GM21723 (cell line): Measurements from ENCODE around the gene FOXP3.

Experiments
- ATAC-seq: cut with Tn5 transposase; IDR thresholded peaks from one replicate; pipeline ENCODE4 v1.9.1; 2021; ENCODE audit warnings: mild to moderate bottlenecking, moderate library complexity; ENCODE audit not compliant: unreplicated experiment

The FOXP3 gene

DNA sequence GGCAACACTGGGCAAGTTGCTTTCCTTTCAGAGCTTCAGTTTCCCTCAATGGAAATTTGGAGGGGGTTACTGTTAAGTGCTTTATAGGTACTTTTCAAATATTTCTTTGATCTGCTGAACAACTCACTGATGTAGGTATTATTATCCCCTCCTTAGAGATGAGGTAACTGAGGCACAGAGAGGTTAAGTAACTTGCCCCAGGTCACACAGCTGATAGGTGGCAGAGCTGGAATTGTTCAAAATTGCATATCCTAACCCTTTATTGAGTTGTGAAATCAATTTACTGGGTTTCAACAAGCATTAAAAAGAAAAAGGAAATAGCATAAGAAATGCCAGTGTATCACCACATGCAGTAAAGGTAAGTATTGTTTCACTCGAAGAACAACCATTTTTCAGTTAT, 11.7 kb upstream of the FOXP3 start:
- no peak for ATAC-seq

DNA sequence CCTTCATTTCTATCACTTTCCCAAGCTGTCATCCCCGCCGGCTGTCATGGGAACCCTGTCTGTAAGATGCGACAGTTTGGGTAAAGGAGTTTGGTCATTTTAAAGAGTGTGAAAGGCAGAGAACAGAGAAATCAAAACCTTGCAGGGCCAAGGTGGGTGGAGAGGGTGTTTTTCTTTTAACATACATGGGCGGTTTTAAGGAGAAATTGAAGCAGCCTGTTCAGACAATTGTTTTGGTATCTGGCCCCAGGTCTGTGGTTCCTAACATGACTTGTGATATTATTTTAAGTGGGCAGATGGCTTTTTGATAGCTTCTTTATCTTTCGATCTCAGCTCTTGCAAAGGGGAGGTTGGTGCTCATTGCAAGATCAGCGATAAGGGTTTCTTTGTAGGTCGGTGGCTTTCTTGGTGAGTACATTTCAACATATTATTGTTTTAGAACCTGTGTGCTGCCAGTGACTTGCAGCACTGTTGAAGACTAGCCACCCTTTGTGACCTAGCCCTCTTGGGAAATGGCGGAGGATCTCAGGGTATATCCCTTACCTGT, 8.7 kb upstream of the FOXP3 start:
- ATAC-seq = no peak

DNA sequence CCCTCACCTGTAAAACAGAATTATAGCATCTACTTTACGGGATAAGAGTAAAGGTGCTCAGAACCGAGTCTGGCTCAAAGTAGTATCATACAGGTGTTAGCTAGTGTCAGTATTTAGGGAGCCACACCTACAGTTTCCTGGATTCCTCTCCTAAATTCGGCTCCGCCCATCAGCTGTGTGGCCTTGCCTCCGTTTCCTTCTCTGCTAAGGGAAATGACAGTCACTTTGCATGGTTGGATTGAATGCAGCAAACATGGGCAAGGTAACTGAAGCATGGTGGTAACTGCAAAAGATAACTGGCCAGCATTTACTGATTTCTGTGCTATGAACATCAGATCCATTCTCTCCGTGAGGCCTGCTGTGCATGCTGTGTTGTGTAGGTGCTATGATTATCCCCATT, 7.9 kb upstream of the FOXP3 start:
- ATAC-seq = no peak

DNA sequence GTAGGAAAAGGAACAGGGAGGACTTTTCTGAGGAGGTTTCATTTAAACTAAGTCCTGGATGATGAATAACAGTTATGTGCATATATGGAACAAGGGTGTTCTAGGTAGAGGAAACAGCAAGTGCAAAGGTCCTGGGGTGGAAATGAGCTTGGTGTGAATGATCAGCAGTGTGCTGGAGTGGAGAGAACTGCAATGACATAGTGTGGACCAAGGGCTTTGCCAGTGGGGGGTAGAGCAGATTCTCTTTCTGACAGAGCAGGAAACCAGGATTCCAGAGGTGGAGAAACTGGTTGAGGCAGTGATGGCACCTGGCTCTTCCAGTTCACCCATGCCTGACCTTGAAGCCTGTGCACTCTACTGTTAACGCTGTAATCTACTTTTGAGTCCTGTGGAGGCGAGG, 6.8 kb upstream of the FOXP3 start:
- no peak for ATAC-seq

DNA sequence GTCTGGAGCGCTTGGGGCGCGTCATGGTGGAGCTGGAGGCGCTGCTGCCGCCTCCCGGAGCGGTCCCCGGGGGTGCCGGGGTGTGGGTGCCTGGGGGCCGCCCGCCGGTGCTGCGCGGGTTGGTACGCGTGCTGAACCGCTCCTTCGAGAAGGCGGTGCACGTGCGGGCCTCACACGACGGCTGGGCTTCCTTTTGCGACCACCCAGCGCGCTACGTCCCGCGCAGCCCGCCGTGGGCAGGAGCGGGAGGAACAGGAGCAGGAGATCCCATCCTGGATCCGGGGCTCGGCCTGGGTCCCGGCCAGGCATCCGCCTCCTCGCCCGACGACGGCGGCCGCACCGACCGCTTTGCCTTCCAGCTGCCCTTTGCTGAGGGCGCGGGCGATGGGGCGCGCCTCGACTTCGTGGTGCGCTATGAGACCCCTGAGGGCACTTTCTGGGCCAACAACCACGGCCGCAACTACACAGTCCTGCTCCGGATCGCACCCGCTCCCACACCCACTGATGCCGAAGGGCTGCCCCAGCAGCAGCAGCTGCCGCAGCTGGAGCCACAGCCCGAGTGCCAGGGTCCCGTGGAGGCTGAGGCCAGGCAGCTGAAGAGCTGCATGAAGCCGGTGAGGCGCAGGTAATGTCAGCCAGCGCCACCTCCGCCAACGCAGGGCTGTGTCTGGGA, 5.9 kb upstream of the FOXP3 start:
- no peak for ATAC-seq

DNA sequence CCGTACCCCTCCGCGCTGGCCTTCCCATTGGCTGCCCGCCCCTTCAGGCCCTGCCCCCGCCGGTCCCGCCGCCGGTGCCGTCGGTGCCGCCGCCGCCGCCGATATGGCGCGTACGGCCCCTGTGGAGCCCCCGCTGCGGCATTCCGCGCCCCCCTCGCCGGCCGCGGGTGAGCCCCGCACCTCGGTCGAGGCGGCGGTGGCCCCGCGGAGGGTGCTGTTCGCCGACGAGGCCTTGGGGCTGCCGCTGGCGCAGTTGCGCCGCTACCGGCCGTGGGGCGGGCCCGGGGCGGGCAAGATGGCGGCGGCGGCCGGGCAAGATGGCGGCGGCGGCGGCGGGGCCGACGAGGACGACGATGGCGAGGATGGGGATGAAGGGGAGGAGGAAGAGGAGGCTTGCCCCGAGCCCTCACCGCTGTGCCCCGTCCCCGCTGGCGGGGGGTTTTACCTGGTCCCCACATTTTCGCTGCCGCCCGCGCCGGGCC, 5.3 kb upstream of the FOXP3 start, which contains the start of gene PPP1R3F:
TSS of gene PPP1R3F (plus strand) at position 27 of the 482 bp plus-strand sequence. CDS start at position 104, 77 bp downstream.
- ATAC-seq = peak; percentile 23

DNA sequence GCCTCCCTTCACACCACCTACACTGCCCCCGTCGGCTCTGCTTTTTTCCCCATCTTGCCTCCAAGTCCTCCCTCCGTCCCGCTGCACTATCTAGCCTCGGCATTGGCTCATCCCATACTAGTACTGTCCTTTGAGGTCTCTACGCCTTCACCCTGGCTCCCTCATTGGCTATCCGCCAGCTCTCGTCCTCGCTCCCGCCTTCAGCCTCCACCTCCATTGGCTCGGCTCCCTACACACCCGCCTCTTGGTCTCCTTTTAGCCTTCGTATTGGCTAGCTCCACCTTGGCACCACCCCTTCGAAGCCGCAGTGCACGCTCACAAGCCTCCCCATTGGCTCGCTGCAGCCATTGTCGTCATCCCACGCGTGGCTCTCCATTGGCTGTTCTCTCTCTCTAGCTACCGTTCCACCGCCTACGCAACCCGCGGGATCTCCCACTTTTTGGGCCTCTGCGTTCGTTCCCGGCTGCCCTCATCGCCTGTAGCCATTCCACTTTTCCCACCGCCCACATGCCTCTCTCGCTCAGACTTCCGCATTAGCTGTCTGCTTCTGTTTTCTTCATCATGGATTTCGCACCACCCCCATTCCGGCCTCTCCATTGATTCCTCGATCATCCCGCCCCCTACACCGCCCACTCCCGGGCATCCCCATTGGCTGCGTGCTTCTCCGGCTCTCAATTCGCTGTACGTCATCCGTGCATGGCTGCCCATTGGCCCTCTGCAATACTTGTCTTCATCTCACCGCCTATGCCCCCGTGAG, 4.7 kb upstream of the FOXP3 start:
- peak; percentile 87 for ATAC-seq

DNA sequence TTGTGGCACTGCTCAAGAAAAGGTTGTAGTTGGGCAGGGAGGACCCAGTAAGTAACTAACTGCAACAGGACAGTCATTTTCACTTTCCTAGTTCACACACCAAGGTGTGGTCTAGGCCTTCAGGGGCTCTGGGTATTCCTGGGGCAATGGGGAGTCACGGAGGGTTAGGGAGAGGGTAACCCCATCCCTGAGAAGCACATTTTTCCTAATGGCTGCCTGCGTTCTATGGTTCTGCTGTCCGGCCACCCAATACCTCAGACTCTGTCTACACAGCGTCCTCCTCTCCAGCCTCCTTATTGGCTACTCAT, 4.1 kb upstream of the FOXP3 start:
- ATAC-seq = no peak

DNA sequence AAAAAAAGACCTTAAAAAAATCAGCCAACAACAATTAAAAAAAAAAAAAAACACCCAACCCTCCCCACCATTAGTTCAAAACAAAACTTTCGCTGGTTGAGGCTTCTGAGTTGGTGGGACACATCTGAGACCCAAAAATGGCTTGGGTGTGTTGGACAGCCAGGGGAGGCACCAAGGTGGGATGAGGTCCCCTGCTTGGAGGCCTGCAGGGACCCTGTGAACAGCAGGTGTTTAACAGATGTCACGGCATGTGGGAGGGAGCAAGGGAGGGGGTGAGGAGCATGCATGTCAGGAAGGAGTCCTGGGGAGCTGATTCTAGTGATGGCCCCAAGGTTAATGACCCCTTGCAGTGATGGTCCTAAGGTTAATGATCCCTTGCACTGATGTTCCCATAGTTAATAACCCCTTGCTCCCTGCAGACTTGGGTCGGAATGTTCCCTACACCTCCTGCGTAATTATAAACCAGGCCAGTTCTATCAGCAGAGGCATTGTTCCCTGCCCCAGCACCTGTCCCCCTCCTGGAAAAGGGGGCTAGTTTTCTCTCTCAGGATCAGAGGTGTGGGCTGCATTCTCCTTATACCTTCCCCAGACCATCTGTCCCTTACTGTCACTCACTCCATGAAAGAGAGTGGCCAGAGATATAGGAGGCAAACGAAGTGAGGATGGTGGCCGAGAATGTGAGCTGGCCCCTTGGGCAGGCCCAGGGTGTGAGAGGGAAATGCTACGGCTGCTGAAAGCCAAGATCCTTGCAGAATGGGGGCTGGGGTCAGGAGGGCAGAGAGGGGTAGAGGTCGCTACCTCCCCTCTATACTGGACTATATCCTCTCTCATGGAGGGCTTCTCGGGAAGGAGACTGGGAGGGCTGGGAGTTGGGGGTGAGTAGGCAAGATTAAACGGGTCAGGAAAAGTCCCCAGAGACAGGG, 2.3 kb upstream of the FOXP3 start:
- no peak for ATAC-seq

DNA sequence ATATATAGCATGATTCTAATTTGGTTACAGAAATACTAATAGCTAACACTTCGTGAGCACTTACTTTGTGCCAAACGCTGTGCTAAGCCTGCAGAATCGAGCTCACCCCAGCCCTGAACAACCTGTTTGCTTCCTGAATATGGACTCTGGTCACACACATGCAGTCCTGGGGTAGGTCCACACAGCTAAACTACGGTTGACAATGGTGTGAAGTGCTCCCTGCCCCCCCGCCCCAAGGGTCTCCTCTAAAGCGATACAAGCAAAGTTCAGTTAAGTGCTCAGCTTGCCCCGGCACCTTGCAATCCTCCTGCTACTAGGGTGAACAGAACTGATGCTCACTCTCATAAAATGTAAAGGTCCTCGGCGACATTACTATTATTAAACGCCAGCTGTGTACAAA, 879 bp downstream of the FOXP3 start:
- no peak for ATAC-seq

DNA sequence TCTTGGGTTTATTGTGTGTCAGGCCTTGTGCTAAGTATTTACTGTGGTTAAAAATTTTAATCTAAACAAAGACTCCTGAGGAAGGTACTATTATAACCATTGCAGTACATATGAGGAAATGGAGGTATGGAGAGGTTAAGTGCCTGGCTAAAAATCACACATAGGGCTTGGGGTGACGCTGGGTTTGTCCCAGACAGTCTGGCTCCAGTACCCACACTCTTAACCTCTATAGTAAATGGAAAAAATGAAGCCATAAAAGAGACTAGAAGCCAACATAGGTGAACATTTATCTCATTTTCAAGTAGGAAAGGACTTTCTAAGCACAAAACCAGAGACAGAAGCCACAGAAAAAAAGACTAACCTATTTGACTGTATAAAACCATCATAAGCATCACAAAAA, 1.9 kb downstream of the FOXP3 start:
- no peak for ATAC-seq

DNA sequence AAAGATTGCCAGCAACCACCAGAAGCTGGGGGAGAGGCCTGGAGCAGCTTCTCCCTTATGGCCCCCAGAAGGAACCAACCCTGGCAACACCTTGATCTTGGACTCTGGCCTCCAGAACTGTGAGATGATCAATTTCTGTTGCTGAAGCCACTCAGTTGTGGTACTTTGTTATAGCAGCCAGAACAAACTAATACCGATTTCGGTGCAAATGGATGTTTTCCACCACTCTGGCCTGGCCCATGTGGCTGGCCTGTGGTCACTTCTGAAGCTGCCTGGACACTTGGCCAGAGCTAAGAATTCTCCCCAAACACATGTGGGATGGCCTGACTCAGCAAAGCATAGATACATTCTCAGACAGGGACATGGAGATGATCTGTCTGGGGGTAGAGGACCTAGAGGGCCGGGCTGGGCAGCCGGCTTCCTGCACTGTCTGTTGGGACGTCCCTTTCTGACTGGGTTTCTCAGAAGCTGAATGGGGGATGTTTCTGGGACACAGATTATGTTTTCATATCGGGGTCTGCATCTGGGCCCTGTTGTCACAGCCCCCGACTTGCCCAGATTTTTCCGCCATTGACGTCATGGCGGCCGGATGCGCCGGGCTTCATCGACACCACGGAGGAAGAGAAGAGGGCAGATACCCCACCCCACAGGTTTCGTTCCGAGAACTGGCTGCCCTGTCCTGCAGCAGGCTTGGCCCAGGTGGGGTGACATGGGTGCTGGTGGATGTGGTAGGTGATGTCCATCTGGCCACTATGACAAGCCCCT, 4.1 kb downstream of the FOXP3 start:
- ATAC-seq = no peak

DNA sequence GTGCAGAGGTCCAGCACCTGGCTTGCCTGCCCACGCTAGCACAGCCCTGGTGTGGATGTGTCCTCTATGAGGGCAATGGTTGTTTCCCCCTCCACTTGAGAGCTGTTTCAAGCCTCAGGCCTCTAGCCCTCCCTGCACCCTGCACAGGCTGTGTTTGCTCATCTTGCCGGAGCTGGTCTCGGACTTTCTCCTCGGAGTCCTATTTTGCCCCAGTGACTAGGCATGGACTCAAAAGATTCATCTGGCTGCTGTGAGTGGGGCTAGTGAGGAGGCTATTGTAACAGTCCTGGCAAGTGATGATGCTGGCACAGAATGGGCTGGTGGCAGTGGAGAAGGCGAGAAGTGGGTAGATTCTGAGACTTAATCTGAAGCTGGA, 5.8 kb downstream of the FOXP3 start:
- ATAC-seq = no peak

DNA sequence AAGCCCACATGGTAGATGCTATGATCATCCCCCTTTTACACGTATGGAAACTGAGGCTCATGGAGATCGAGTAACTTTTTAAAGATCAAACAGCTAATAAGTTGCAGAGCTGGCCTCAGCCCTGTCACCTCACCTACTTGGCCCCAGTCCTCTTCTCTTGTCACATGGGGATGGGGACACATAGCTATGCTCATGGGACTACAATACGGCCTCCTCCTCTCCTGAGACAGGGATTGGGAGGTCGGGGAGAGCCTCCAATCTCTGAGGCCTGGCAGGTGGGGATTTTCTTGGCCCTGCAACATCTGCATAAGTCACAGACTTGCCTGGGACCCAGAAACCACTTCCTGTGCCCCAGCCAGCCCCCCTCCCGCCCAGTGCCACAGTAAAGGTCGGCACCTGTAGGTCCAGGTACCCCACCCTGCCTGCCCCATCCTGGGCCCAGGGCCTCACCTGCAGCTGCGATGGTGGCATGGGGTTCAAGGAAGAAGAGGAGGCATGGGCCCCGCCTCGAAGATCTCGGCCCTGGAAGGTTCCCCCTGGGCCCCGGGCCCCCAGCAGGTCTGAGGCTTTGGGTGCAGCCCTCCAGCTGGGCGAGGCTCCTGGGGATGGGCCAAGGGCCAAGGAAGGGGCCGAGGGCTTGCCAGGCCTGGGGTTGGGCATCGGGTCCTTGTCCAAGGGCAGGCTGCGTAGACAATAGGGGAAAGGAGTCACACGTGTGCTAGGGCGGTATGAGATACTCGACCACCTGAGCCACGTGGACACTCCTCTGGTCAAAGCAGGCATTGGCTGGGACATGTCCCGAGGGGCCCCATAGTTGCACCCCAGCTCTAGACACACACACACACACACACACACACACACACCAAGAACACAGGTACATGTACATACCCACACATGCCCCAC, 6.4 kb downstream of the FOXP3 start:
- ATAC-seq = no peak

DNA sequence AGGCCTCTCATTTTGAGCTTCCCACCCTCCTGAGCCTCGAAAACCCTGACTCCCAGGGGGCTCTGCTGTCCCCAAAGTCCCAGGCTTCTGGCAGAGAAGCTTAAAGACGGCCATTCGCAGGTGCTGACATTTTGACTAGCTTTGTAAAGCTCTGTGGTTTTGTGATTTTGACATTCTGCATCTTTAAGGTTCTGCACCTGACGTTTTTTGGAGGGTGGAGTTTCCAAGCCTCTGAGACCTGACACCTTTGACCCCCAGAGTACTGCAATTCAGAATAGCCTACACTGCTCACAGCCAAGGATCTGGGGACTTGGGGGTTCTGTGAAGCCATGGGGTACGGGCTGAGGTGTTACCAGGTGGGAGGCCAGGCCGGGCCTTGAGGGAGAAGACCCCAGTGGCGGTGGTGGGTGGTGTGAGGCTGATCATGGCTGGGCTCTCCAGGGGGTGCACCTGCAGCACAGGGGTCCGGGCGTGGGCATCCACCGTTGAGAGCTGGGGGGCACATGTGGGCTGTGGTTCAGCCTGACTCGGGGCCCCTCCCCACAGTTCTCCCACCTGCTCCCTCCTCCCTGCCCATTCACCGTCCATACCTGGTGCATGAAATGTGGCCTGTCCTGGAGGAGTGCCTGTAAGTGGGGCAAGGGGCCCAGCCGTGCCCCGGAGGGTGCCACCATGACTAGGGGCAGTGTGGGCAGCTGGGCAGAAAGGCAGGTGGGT, 7.3 kb downstream of the FOXP3 start:
- no peak for ATAC-seq

DNA sequence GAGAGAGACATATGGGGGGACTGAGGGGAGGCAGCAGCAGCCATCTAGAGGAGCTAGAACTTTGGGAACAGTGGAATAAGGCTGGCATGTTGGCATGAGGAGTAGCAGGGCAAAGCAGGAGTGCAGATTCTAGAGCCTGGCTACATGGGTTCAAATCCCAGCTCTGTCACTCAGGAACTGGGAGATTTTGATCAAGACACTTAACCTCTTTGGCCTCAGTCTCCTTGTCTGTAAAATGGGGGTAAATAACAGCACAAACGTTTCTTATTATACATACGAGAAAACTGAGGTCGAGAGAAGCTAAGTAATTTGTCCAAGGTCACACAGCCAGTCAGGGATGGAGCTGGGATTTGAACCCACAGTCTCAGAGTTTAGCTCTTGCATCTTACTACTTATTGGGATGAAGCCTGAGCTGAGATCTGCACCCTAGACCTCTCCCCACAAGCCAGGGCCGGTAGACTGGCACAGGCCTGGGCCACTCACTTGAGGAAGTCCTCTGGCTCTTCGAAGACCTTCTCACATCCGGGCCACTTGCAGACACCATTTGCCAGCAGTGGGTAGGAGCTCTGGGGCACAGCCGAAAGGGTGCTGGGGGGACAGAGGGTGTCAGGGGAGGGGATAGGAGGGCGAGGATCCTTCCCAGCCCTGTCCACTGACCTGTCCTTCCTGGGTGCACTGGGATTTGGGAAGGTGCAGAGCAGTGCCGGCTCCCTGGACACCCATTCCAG, 8.1 kb downstream of the FOXP3 start:
- no peak for ATAC-seq

DNA sequence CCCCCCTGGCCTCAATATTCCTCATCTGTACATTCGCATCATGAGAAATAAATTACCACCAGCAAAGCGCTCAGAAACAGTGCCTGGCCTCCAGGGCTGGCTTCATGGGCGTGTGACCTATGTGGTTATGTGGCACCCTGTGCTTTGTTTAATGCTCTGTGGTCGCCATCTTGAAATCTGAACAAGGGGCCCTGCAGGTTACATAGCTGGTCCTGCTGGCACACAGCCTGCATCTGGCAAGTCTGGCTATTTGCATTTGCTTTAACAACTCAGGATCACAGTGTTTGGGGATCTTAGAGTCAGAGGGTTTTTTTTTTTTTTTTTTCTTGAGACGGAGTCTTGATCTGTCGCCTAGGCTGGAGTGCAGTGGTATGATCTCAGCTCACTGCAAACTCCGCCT, 9.9 kb downstream of the FOXP3 start:
- ATAC-seq = no peak

DNA sequence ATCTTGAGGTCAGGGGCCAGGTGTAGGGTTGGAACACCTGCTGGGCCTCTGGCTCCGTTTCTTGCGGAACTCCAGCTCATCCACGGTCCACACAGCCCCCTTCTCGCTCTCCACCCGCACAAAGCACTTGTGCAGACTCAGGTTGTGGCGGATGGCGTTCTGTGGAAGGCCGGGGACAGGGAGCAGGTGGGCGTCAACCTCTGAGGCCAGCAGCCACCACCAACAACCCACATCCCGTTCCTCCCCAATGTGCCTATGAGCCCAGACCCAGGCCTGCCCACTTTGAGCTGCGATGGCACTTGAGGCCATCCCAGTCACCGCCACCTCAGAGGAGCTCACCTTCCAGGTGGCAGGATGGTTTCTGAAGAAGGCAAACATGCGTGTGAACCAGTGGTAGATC, 13.2 kb downstream of the FOXP3 start:
- ATAC-seq = no peak
